Mammary epithelial cell (primary cell): ENCODE data around the gene ACAT2.

ENCODE experiments used
- CTCF ChIP-seq, 2 donors: IDR thresholded peaks in 1 of 2; conservative IDR thresholded peaks in 1 of 2; 2 replicates each; pipeline ENCODE4 v1.5.1; 2011 to 2012; ENCODE audit warnings: inconsistent platforms in 2 of 2, low read length in 2 of 2, mild to moderate bottlenecking in 2 of 2, control low read depth in 1 of 2, low read depth in 1 of 2; ENCODE audit not compliant: insufficient read depth in 1 of 2; ENCODE audit errors: extremely low read depth in 1 of 2
- EZH2 ChIP-seq: IDR thresholded peaks from 2 replicates; pipeline ENCODE4 v1.6.1; 2012; ENCODE audit warnings: low read length, inconsistent platforms, borderline replicate concordance

- no peak for TF ChIP-seq EZH2
- TF ChIP-seq CTCF (conservative IDR thresholded peaks at IDR 0.05 in 1 of 2, IDR thresholded peaks at IDR 0.05 in 1 of 2; ENCODE audit: extremely low read depth in 1 of 2, insufficient read depth in 1 of 2, low read depth in 1 of 2, low read length in 2 of 2): no peak
Observed at GRCh38 chr6:159715605-159716004, 46.2 kb upstream of the ACAT2 start.
